Measurements from ENCODE around the gene PSMF1. TPM values are rescaled to one million over a fixed set of nuclear protein-coding genes. Genes with fewer than 3 reads are reported as not detected.

The PSMF1 gene
- total and polyA plus RNA-seq, 4 donors: 43.6 to 126 (median 83.8) TPM

- Histone ChIP-seq H3K36me3 (ENCODE audit: control insufficient read depth in 4 of 4, insufficient read depth in 3 of 4, low read depth in 1 of 4, low read length in 3 of 4) (no peaks in the 10 kb centered on the region), H3K9ac (ENCODE audit: low read depth in 1 of 2, low read length in 2 of 2) (no peak overlapping the region), H3K27me3 (ENCODE audit: control insufficient read depth in 4 of 4, insufficient read depth in 4 of 4, low read length in 3 of 4) (no peaks in the 10 kb centered on the region), H3K4me1 (ENCODE audit: control insufficient read depth in 4 of 4, insufficient read depth in 4 of 4, low read length in 3 of 4) (no peaks in the 10 kb centered on the region), H3K27ac (ENCODE audit: low read depth in 1 of 2, low read length in 2 of 2) (no peak overlapping the region), H3K9me3 (ENCODE audit: control insufficient read depth in 4 of 4, low read length in 3 of 4) (peaks cover 0 to 4% (median 1%) of the 10 kb centered on the region in 4 donors), H3K4me3 (ENCODE audit: low read depth in 1 of 3, low read length in 3 of 3) (no peak overlapping the region)
- TF ChIP-seq RXRA (IDR thresholded peaks at IDR 0.05) (no peak), REST (IDR thresholded peaks at IDR 0.05) (no peak), MAX (IDR thresholded peaks at IDR 0.05) (no peak), FOXA2 (IDR thresholded peaks at IDR 0.05) (no peak), ATF3 (IDR thresholded peaks at IDR 0.05) (no peak), TAF1 (conservative IDR thresholded peaks at IDR 0.05) (no peak), HNF4G (IDR thresholded peaks at IDR 0.05) (no peak), FOXA1 (IDR thresholded peaks at IDR 0.05) (no peak), YY1 (IDR thresholded peaks at IDR 0.05) (no peak), SP1 (IDR thresholded peaks at IDR 0.05) (no peak), EGR1 (IDR thresholded peaks at IDR 0.05; ENCODE audit: low read depth in 2 of 2) (no peak), ZBTB33 (IDR thresholded peaks at IDR 0.05) (no peak)
- WGBS: 87% methylated on average over 6 of the region's 6 CpGs
- DNase-seq (ENCODE audit: low spot score): no peak
Measured at GRCh38 chr20:1094751-1095150, 23.7 kb upstream of the PSMF1 start.

GRCh38 chr20:1101533-1101932 lies 16.9 kb upstream of the PSMF1 start:
- peaks cover 0 to 4% (median 1%) of the 10 kb centered on the region in 4 donors for H3K9me3 ChIP-seq (ENCODE audit: control insufficient read depth in 4 of 4, low read length in 3 of 4)
- DNase-seq (ENCODE audit: low spot score): no peak

GRCh38 chr20:1102016-1102415 lies 16.4 kb upstream of the PSMF1 start:
- Histone ChIP-seq H3K9me3 (ENCODE audit: control insufficient read depth in 4 of 4, low read length in 3 of 4) (peaks cover 0 to 4% (median 1%) of the 10 kb centered on the region in 4 donors), H3K27me3 (ENCODE audit: control insufficient read depth in 4 of 4, insufficient read depth in 4 of 4, low read length in 3 of 4) (no peaks in the 10 kb centered on the region), H3K27ac (ENCODE audit: low read depth in 1 of 2, low read length in 2 of 2) (no peak overlapping the region), H3K4me1 (ENCODE audit: control insufficient read depth in 4 of 4, insufficient read depth in 4 of 4, low read length in 3 of 4) (no peaks in the 10 kb centered on the region), H3K36me3 (ENCODE audit: control insufficient read depth in 4 of 4, insufficient read depth in 3 of 4, low read depth in 1 of 4, low read length in 3 of 4) (no peaks in the 10 kb centered on the region), H3K4me3 (ENCODE audit: low read depth in 1 of 3, low read length in 3 of 3) (no peak overlapping the region), H3K9ac (ENCODE audit: low read depth in 1 of 2, low read length in 2 of 2) (no peak overlapping the region)
- DNase-seq (ENCODE audit: low spot score): no peak
- no peak for TF ChIP-seq GABPA (IDR thresholded peaks at IDR 0.05 in 1 of 2, conservative IDR thresholded peaks at IDR 0.05 in 1 of 2)
- no peak for TF ChIP-seq RAD21 (IDR thresholded peaks at IDR 0.05)
- no peak for TF ChIP-seq NR2F2 (IDR thresholded peaks at IDR 0.05)
- TF ChIP-seq ZBTB33 (IDR thresholded peaks at IDR 0.05): no peak
- TF ChIP-seq REST (IDR thresholded peaks at IDR 0.05): no peak
- no peak for TF ChIP-seq TAF1 (conservative IDR thresholded peaks at IDR 0.05)
- TF ChIP-seq EGR1 (IDR thresholded peaks at IDR 0.05; ENCODE audit: low read depth in 2 of 2): no peak
- TF ChIP-seq MAX (IDR thresholded peaks at IDR 0.05): no peak
- TF ChIP-seq RXRA (IDR thresholded peaks at IDR 0.05): no peak

More at GRCh38 chr20:1101533-1101932, 16.9 kb upstream of the PSMF1 start:
- Histone ChIP-seq H3K4me3 (ENCODE audit: low read depth in 1 of 3, low read length in 3 of 3) (no peak overlapping the region), H3K4me1 (ENCODE audit: control insufficient read depth in 4 of 4, insufficient read depth in 4 of 4, low read length in 3 of 4) (no peaks in the 10 kb centered on the region), H3K27ac (ENCODE audit: low read depth in 1 of 2, low read length in 2 of 2) (no peak overlapping the region), H3K27me3 (ENCODE audit: control insufficient read depth in 4 of 4, insufficient read depth in 4 of 4, low read length in 3 of 4) (no peaks in the 10 kb centered on the region), H3K9ac (ENCODE audit: low read depth in 1 of 2, low read length in 2 of 2) (no peak overlapping the region), H3K36me3 (ENCODE audit: control insufficient read depth in 4 of 4, insufficient read depth in 3 of 4, low read depth in 1 of 4, low read length in 3 of 4) (no peaks in the 10 kb centered on the region)
- TF ChIP-seq JUND (IDR thresholded peaks at IDR 0.05): no peak
- TF ChIP-seq SP1 (IDR thresholded peaks at IDR 0.05): no peak
- no peak for TF ChIP-seq GABPA (IDR thresholded peaks at IDR 0.05 in 1 of 2, conservative IDR thresholded peaks at IDR 0.05 in 1 of 2)
- TF ChIP-seq RXRA (IDR thresholded peaks at IDR 0.05): no peak
- TF ChIP-seq FOXA1 (IDR thresholded peaks at IDR 0.05): no peak
- no peak for TF ChIP-seq TAF1 (conservative IDR thresholded peaks at IDR 0.05)
- no peak for TF ChIP-seq RAD21 (IDR thresholded peaks at IDR 0.05)
